Activated T-cell treated with anti-CD3 and anti-CD28 coated beads, Interleukin-2, amount 50 U/mL, for 1 hour (primary cell): Measurements from ENCODE around the gene GRAMD4.

Source experiments
- DNase-seq: peaks from one replicate; pipeline ENCODE4 v3.0.0-alpha.2; 2020

The GRAMD4 gene

DNA sequence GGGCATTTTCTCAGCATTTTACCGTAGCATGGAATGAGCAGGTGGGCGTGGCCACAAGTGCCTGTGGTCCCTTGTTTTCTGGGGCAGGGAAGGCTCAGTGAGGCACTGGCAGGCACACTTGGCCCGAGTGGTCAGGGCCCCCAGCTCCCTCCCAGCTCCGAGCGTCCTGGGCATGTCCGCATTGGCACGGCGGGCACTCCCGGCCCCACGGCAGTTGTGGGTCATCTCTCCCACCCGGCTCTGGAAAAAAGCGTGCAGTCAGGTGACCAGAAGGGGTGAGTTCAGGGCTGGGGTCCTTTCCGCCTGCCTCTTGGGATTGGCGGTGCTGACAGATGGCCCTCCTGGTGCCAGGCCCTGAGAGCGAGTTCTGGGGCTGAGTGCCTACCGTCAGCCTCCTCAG, 55.8 kb downstream of the GRAMD4 start:
- no peak for DNase-seq

DNA sequence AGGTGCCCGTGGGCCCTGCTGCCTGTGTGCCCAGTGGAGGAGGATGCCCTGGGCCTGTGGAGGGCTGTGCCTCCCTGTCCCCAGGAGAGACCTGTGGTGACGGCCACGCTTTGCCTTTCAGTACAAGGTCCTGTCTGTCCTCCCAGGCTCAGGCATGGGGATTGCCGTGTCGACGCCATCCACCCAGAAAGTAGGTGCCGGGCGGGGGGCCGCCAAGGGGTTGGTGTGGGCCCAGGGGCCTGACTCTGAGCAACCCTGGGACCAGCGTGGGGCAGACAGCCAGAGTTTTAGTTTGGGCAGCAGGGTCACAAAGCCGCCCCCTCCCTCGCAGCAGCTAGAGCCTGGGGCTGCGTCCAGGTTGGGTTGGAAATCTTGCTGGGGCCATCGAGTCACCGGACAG, 56.3 kb downstream of the GRAMD4 start:
- DNase-seq: no peak

DNA sequence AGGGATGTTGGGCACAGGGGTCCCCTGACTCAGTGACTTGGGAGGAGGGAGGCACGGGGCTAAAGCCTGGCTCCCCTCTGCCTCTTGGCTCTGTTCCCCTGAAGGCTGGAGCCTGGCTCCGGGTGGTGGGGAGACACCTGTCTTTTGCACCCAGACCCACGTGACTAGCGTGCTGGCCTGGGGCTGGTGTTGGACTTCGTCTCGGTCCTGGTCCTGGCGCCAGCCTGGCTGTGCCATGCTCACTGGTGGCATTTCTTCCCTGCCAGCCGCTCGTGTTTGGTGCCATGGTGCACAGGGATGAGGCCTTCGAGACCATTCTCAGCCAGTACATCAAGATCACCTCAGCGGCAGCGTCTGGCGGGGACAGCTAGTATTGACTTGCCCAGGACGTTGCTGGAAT, 56.7 kb downstream of the GRAMD4 start:
- no peak for DNase-seq

DNA sequence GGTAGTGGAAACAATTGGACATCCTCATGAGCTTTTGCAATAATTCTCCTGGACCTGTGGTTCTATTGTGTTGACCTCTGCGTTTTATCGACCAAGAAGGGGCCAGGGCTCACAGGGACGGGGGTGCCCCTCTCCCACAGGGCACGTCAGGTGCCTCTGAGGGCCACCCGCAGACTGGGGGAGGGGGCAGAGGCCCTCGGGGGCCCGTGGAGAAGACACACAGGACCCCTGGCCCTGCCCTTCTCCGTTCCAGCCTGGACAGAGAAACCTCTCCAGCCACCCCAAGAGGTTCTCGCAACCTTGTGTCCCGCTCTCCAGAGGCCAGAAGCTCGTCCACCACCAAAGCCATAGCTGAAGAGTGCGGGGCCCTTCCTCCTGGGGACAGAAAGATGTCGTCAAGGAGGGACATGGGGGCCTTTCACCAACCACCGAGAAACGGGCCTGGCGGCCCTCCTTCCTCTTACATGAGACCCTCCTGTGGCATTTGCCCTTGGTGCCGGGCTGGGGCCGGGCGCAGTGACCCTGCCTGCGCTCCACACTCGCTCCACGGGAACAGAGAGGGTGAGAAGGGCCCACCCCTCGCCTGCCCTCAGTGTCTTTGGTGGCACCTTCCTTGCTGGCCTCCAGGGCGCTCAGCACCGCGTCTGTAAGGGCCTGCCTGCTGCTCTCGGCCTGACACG, 57.3 kb downstream of the GRAMD4 start:
- no peak for DNase-seq

DNA sequence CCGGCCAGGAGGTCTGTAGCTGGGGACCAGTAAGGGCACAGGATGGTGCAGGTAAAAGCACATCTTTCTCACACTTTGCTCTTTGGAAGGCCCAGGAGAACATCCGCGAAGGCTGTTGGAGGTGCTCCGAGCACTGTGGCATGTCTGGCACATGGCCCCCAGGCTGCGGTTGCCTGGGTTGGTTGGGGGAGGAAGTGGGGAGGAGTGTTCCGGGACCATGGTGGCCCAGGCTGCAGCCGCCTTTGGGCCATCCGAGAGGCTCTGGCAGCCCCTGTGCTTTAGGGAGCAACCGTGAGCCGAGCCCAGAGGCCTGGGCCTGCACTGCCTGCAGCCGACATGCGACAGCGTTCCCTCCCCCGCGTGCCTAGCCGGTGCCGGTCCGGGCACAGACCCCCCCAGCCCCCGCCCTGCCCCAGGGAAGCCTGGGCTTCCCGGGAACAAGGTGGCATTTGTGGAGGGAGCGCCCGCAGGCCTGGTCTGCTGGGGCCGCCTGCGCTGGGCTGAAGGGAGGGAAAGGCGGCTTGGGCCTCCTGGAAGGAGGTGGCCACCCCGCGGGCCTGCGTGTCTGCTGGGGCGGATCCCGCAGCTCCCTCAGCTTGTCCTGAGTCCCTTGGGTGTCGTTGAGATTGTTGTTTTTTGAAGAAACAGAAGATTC, 57.9 kb downstream of the GRAMD4 start:
- no peak for DNase-seq

DNA sequence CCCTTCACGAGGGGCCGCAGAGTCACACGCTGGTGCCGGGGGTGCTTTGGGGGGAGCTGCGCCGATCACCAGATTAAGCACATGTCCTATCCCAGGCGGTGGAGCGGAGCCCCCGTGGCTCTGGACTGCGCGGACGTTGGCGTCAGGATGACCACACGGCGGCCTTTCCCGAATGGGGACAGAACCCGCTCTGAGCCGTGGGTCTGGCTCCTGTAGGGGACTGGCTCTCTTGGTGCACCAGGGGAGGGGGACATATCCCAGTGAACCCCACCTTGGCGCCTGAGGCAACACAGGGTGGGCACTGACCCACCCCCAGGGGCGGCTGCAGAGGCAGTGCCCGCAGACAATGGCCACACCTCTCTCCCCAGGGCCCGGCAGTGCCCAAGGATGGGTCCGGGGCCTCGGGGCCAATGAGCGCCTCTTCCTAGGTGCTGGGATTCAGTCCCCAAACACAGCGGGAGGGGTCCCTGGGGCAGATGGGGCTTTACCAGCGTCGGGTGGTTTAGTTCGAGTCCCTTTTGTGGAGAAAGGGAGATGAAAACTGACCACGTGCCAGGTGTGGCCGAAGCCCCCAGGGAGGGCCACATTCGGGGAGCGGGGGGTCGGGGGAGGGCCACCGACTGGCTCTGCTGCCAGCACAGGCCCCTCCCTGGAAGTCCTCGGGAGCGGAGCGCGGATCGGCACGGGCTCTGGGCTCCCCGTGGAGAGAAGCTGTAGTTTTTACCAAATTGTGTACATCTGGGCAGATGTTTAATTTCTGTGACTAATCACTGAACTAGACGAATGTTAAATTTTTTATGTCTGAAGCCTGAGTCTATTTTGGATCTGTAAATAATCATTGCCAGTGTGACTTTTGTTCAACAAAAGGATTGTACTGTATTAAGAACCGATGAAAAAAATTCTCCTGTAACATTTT, 58.9 kb downstream of the GRAMD4 start:
- no peak for DNase-seq

DNA sequence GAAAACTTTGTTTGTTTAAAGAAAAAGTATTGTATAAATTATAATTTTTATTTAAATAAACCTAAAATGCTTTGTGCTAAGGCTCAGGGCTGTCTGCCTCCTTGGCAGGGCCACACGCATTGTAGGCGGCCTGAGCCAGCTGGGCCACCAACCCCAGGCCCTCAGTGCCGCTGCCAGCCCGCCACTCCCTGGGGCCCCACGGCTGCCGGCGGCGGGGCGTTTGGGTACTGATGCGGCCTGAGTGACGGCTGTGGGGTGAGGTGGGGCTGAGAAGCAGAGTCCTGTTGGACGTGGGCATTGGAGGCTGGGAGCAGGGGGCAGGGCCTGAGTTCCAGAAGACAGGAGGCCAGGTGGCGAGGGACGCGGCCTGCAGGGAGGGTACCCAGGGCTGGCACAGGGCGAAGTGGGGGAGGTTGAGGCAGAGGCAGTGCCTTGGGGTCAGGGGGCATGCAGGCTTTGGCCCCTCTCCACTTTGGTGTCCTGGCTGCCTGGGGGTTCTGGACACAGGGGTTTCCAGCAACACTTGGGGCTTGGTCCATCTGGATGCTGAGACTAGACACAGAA, 59.6 kb downstream of the GRAMD4 start:
- no peak for DNase-seq

DNA sequence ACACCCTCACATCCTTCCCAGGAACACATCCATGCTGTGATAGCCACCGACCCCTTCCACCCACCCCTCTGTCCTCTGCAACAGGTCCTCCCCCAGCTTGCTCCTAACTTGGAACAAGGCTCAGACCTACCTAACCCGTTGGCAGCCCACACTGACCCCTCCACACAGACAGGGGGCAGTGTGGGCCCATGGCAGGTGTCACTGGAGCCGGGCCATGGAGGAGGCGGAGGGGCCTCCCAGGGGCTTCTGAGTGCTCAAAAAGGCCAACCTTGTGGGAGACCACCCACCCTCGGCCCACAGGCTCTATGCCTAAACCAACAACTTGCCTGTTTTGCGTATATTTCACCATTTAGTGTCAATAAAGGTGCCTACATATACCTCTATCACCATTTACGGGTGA, 60.8 kb downstream of the GRAMD4 start:
- no peak for DNase-seq

DNA sequence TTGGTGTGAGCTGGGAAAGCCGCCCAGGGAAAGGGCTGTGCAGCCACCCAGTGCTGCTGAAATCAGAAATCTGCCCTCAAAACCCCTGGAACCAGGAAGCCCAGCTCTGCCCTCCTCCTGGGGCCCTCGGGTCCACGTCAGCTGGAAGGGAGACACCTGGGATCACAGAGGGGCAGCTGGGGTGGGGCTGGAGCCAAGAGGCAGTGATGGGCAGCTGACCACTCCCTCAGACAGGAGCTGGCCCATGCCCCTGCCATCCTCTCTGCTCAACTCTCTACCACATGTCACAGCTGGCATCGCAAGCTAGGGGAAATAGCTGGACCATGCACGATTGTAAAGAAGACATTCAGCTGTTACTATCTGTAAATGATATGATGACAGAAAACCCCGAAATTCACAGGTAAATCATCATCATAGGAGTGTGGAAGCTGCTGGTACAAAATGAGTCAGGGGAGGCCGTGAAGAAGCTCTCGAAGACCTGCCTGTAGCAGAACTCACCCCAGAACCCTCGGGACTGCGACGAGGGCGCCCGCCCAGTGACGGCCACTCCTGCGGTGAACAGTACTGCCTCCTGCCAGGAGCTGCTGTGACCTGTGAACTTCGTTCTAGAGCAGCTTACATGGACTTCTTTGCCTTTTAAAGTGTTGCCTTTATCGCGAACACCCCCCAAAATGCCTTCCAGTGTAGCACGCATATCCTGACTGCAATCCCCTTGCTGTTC, 62.0 kb downstream of the GRAMD4 start:
- no peak for DNase-seq

DNA sequence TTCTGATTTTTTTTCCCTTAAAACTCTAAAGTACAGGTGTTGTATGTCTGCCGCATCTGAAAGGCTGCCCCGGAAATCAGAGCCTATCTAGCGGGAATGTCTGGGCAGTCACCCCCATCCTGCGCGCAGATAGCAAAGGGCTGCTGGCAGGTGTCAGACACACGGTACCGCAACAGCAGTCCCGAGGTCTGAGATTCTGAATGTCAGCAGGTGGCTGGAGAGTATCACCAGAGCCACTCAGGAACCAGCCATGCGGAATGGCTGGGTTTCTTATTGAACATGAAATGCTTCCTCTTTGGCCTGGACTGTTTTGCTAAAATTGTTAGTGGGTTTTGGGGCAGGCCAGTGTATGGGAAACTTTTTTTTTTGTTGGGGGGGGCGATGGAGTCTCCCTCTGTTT, 64.5 kb downstream of the GRAMD4 start:
- DNase-seq: no peak

DNA sequence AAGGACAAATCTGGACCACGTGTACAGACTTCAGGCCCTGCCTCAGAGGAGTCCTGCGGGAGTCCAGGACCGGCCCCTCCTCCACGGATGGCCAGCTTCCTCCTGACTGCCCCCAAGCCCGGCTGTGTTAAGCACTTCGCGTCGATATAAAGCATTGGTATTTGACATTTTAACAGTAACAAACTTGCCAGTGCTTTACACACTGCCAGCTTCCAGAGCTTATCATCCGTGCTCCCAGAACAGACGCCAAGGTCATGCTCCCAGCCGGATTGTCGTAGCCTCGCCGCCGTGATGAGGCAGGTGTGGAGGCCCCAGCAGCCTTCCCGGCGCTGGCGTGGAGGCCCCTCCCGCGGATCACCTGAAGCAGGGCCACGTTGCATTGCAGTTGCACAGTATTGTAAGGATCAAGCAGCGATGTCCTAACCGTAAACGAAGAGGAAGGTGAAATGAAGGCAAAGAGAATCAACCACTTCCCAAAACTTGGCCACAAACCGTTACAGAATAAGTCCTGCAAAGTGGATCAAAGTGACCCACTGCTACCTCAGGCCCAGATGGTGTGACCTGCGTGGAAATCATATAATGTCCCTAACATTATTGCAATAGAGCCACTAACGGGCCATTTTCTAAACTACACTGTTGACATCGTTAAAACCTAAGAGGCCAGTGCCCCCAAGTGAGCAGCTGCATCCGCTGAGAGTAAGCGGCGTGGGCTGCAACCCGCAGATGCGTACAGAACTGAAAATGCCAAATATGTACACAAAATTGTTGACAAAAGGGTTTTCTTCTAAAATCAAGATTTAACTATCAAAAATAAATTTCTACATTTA, 66.2 kb downstream of the GRAMD4 start:
- no peak for DNase-seq

DNA sequence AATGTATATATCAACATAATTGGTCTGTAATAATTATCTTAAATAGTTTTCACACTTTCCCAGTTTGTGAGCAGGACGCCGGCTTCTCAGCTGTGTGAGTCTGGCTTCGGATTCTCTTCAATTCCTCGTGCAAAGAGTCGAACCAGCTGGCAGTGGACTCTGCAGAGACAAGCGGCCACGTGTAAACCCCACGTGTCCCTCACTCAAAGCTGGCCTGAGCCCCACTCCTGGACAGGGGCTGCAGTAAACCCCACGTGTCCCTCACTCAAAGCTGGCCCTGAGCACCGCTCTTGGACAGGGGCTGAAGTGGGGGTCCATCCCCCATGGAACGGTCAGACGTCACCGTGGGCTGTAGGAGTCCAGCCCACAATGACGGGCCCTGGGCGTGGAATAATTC, 66.9 kb downstream of the GRAMD4 start:
- DNase-seq: no peak

DNA sequence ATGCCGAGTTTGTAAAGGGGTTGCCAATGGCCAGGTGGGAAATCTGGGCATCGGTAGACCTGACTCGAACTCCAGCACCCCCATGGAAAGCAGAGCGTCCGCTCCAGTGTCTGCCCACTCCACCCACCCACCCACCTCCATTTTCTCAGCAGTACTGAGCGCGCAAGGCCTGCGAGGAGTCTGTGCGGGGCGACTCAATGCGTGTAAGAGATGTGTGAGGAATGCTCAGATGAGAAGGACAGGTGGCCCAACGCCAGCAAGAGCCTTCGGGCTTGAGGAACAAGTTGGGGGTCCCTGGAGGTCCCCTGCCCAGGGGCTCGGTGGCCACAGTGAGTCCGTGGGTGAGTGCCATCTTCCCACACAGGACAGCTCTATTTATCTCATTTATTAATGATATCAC, 67.3 kb downstream of the GRAMD4 start:
- no peak for DNase-seq

DNA sequence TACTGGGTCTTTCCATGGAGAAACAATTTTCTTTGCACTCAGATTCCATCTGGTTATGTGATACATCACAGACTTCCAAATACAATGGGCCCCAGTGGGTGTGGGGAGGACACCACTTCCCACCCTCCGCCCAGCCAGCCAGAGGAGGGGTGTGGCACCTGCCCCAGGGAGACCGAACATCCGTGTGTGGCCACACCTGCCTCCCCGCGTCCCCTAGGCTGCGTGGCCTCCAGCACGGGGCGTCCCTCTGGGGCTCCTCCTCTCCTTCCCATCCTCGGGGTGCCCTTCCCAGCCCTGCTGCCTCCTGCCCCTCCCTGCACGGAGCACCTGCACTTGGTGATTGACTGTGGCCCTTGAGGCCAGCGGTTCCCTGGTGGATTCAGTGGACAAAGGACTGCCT, 68.8 kb downstream of the GRAMD4 start:
- DNase-seq: no peak

DNA sequence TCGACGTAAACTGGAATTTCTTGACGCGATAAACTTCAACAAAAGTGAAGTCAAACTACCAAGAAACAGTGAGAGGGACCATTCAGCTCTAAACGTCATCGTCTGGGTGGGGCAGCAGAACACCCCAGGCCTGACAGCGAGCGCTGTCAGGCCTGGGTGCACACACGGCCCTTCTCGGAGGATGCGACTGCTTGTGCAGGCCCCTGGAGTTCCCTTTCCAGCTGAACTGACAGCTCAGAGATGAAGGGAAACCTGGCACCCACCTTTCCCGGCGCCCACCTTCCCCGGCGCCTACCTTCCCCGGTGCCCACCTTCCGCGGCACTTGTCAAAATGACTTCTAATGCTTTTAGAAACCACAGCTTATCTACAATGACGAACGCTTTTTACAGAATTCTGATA, 70.0 kb downstream of the GRAMD4 start:
- DNase-seq: no peak

DNA sequence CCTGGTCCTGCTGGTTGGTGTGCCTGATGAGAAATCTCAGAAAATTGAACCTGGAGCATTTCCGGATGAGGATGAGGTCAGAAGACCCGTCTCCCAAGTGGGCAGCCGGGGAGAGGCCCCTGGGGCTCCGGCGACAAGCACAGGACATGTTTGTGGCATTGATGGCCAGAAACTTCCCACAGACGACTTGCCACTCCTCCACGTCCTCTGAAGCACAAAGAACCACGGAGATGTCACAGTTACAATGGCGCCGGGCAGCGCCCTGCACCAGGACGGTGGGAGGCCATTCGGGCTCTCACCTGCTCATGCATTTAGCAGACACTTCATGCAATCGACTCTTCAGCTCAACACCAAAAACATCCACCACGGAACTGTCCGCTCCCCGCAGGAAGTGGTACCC, 71.4 kb downstream of the GRAMD4 start:
- DNase-seq: no peak

DNA sequence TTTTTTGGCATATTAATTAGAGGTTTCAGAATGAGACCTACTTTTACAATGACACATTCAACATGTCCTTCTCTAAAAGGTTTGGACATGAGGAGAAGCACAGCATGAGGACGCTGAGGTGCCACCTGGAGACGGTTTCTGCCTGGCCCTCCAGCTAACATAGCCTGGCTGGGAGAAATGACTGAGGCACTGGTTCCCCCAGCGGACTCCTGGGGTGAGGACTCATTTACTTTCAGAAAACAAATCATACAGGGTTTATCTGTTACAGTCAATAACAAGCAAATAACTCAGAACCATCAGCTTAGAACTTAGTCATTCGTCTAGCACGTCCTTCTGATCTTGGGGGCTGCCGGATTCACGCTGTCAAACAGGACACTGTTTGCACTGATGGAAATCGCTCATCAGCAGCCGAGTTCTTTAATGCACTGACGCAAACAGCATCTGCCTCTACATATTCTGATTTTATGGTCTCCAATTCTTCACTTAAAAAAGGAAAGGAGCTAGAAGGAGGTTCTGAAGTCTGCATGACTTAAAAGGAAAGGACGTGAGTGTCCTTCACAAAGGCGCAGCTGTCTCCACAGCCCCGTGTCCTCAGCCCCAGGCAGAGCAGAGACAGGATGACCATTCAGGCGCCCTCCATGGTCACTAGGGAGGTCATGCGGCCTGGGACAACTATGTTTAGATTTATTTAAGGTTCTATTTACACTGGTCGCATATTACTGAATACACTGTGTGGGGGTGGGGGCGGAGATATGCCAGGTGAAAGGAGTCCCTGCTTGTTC, 73.6 kb downstream of the GRAMD4 start:
- DNase-seq: no peak

DNA sequence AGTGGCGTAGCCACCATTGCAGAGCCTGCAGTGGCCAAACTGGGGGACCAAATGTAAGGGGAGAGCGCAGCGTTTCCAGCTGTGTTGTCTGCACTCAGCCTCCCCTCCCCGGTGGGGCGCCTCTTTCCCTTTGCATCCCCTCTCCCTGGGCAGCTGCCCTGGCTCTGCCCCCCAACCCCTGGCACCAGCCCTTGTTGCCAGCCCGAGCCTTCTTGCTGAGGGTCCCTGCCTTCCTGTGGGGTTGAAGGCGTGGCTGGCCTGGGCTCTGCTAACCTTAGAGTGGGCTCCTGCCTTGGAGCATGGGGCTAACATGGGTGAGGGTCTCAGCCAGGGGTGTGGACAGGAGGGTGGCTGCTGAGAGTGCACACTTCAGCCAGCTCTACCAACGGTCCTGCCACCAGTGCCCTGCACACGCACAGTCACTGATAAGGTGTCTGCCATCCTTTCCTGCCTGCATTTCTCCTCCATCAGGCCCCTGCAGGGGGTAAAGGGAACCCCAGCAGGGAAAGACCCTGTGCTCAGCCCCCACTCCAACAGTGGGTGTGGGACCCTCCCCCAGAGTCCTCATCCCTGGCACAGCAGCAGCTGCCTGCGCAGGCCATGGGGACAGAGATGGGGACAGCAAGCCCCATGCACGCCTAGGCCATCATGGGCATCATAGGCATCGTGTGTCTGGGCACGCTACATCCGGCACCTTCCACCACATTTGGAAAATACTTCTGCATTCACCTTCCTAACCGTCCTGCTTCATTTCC, 74.4 kb downstream of the GRAMD4 start:
- DNase-seq: no peak

DNA sequence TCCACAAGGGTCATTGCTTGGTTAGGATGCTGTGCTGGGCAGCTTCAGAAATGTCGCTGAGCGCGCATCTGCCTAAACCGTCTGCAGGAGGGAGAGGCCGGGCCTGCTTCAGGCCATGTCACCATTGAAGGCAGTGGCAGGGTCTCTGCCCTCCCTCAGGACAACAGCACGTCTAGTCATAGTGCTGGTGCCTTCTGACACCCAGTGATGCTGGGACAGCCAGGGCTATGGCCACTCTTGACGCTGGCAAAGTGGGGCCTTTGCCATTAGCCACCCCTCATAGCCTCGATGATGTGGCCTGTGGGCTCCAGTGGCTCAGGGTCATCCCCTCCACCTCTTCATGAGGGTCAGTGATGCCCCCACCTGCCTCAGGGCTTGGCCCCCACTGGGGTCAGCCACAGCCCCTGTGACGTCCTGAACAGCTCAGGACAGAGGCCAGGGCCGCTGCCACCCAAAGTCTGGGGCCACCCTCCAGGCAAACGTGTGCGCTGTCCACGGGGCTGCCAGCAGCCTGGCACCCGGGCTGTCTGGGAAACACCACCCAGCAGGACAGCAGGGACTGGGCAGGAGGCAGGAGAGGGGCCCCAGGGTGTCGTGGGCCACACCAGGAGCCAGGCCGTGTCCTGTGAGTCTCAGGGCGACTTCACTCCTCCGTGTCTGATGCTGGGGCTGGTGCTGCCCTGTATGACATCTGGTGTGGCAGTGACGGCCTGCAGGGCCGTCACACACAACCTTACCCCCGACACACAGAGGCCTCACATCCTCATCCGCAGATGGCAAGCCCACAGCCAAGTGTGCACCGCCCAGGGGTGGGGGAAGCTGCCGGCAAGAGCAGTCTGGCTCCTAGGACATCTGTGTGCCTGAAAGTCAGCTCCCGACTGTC, 75.4 kb downstream of the GRAMD4 start:
- no peak for DNase-seq

DNA sequence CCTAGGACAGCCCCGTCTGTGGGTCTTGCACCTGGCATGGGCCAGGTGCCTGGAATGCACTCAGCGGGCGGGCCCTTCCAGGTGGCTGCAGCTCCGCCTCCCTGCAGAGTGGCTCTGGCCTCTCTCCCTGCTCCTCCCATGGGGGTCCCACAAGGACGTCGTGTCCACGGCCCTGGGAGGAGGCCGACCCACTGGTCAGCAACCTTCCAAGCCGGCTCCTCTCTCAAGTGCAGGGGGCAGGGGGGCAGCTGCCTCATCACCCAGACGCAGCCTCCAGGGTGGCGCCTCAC, 76.0 kb downstream of the GRAMD4 start:
- DNase-seq: no peak
